HepG2 (cell line): Measurements from ENCODE around the gene MFSD12. TPM values are rescaled to one million over a fixed set of nuclear protein-coding genes. Genes with fewer than 3 reads are reported as not detected.
A peak's percentile ranks its signal among the peaks of the same experiment; 100 is the strongest.

ENCODE experiments used
- KDM2A ChIP-seq: sonication (generic); formaldehyde crosslinking; IDR thresholded peaks from 2 replicates; pipeline ENCODE4 v1.4.0; 2020; ENCODE audit warnings: low read depth, missing genetic modification reagents, borderline replicate concordance
- SNAPC4 ChIP-seq: sonication (generic); formaldehyde crosslinking; IDR thresholded peaks from 2 replicates; pipeline ENCODE4 v1.4.0; 2020; ENCODE audit warnings: mild to moderate bottlenecking, missing genetic modification reagents
- ZNF142 ChIP-seq: sonication (generic); formaldehyde crosslinking; IDR thresholded peaks from 2 replicates; pipeline ENCODE4 v1.4.0; 2020; ENCODE audit warnings: missing genetic modification reagents
- polyA plus RNA-seq, 8 experiments: library from polyadenylated mRNA; depleted of rRNA in 3 of 8; stranded (reverse) in 7 of 8; unstranded in 1 of 8; fragments of >200 nt; fragmentation: Illumina TruSeq in 4 of 8; extraction: Trizol in 4 of 8; gene quantifications; 2 replicates each; pipeline versions ENCODE4 v1.2.1 to v1.2.3, GENCODE V29; 2011 to 2016; ENCODE audit warnings: low read depth in 4 of 8, missing spikeins in 1 of 8, mixed read lengths in 1 of 8; ENCODE audit not compliant: insufficient read depth in 1 of 8
- total RNA-seq, 5 experiments: library from RNA; depleted of rRNA; stranded (reverse); fragments of >200 nt; fragmentation: Illumina TruSeq; extraction: Trizol; gene quantifications; 2 replicates each; pipeline ENCODE4 v1.2.3, GENCODE V29; 2016; ENCODE audit warnings: low read depth in 1 of 5

MFSD12 gene
- total and polyA plus RNA-seq, 2 of the 13 experiments (the other 11 are each of a cell fraction or from before 2014, with no cell fraction given) = 27.2 to 29.1 TPM

GRCh38 chr19:3603121-3603811 is 45.9 kb upstream of the MFSD12 start (continued):
- TF ChIP-seq ZNF142 (CRISPR knock-in tag) = no peak
- 0 out of 2 replicates have a peak, but pooled peaks have one; percentile 15 for TF ChIP-seq KDM2A (CRISPR knock-in tag)
- TF ChIP-seq SNAPC4 (CRISPR knock-in tag) = no peak
- TF ChIP-seq, all 625 proteins: peak for 5
